Natural killer cell (primary cell): Measurements from ENCODE around the gene NACA. TPM values are rescaled to one million over a fixed set of nuclear protein-coding genes. Genes with fewer than 3 reads are reported as not detected.
A peak's percentile ranks its signal among the peaks of the same experiment; 100 is the strongest.
"Not testable (repeated sequence)": the region's sequence is repeated elsewhere in the genome, so short reads cannot be mapped to it uniquely, and the experiment has no call there.

ENCODE experiments used
- ATAC-seq, 3 donors: fragments of 150-1000 bp in 2 of 3; fragments of 200-7000 bp in 1 of 3; cut with Tn5 transposase; 1 replicate in 1 of 3; 2 replicates in 2 of 3; pipeline ENCODE4 v1.10.0; 2021; ENCODE audit warnings: mild to moderate bottlenecking in 2 of 3, moderate library complexity in 2 of 3
- DNase-seq, 2 donors: peaks; one replicate each; pipeline versions ENCODE4 v3.0.0 to v3.0.0-alpha.2; 2013 to 2021; ENCODE audit warnings: mixed read lengths in 1 of 2
- H3K27ac ChIP-seq: one replicate; pipeline ENCODE4 v1.5.1; 2013; ENCODE audit warnings: mild to moderate bottlenecking, low read length
- H3K27me3 ChIP-seq: one replicate; pipeline ENCODE4 v1.6.1; 2013; ENCODE audit warnings: low read length; ENCODE audit not compliant: control insufficient read depth, insufficient read depth
- H3K36me3 ChIP-seq: one replicate; pipeline ENCODE4 v1.6.1; 2013; ENCODE audit warnings: low read length; ENCODE audit not compliant: control insufficient read depth, insufficient read depth
- H3K4me1 ChIP-seq: one replicate; pipeline ENCODE4 v1.6.1; 2013; ENCODE audit warnings: low read length; ENCODE audit not compliant: control insufficient read depth, insufficient read depth
- H3K4me3 ChIP-seq: one replicate; pipeline ENCODE4 v1.5.1; 2013; ENCODE audit warnings: low read length
- H3K9me3 ChIP-seq: one replicate; pipeline ENCODE4 v1.6.1; 2013; ENCODE audit warnings: low read length; ENCODE audit not compliant: control insufficient read depth, insufficient read depth
- H3K27ac Mint-ChIP-seq, 2 donors: one replicate each; pipeline ENCODE4 v1.8.0; 2022; ENCODE audit warnings: mild to moderate bottlenecking in 2 of 2, mixed read lengths in 2 of 2, moderate library complexity in 1 of 2
- H3K27me3 Mint-ChIP-seq, 2 donors: one replicate each; pipeline ENCODE4 v1.8.0; 2022; ENCODE audit warnings: low read depth in 2 of 2, mixed read lengths in 2 of 2
- H3K36me3 Mint-ChIP-seq: one replicate; pipeline ENCODE4 v1.8.0; 2022; ENCODE audit warnings: mixed read lengths
- H3K4me1 Mint-ChIP-seq, 2 donors: one replicate each; pipeline ENCODE4 v1.8.0; 2022; ENCODE audit warnings: mixed read lengths in 2 of 2
- H3K4me3 Mint-ChIP-seq: one replicate; pipeline ENCODE4 v1.8.0; 2022; ENCODE audit warnings: mild to moderate bottlenecking, moderate library complexity, mixed read lengths
- H3K9me3 Mint-ChIP-seq, 2 donors: one replicate each; pipeline ENCODE4 v1.8.0; 2022; ENCODE audit warnings: mixed read lengths in 2 of 2
- WGBS: methylation state at CpG from one replicate; pipeline ENCODE4 v1.1.7; 2013; ENCODE audit warnings: missing lambda C conversion rate; ENCODE audit not compliant: insufficient coverage; 5-methylcytosine and 5-hydroxymethylcytosine counted together
- intact Hi-C: fragments of 100-400 bp; cut with micrococcal nuclease; formaldehyde crosslinking; loops from one replicate; pipeline ENCODE4 v1.14.2; 2022
- total RNA-seq, 4 donors: library from RNA; stranded (reverse); fragments of 120-200 nt in 1 of 4; gene quantifications; one replicate each; pipeline versions ENCODE4 v1.2.3 to v1.2.4, GENCODE V29; 2013 to 2022
- TF ChIP-seq, protein P1 (sequence below): fragments of 200-600 bp; IDR thresholded peaks from one replicate; pipeline ENCODE4 v1.8.0; 2022; ENCODE audit warnings: antibody characterized with exemption

The NACA gene
- total RNA-seq, 3 donors from 2014 or later (not counting 1 experiment from before 2014, with no cell fraction given) = 644 to 785 (median 695) TPM

DNA sequence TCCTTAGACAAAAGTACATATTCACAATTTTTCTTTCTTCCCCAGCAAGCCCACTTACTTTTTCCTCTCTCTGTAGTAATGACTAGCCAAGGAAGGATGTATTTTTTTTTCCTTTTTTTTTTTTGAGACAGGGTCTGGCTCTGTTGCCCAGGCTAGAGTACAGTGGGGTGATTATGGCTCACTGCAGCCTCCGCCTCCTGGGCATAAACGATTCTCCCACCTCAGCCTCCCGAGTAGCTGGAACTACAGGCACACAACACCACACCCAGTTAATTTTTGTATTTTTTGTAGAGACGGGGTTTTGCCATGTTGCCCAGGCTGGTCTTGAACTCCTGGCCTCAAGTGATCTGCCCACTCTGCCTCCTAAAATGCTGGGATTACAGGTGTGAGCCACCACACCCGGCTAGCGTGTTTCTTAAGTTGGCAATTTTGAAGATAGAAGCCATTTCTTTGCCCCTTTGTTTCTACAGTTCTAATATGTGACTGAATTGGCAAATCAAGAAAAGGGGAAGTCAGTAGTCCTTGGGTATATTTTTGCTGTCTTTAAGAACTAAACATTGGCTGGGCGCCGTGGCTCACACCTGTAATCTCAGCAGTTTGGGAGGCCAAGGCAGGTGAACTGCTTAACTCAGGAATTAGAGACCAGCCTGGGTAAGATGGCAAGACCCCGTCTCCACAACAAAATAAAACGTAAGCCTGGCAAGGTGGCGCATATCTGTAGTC, 3.2 kb upstream of the NACA start:
- no peak for DNase-seq
- Histone ChIP-seq H3K4me3 (no peak overlapping the region), H3K9me3 (no peaks in the 10 kb centered on the region), H3K27me3 (no peaks in the 10 kb centered on the region), H3K4me1 (peaks cover 18% of the 10 kb centered on the region), H3K27ac (no peak overlapping the region), H3K36me3 (peaks cover 14% of the 10 kb centered on the region)
- H3K36me3 Mint-ChIP-seq = peaks cover 7% of the 10 kb centered on the region
- TF ChIP-seq, protein P1, sequence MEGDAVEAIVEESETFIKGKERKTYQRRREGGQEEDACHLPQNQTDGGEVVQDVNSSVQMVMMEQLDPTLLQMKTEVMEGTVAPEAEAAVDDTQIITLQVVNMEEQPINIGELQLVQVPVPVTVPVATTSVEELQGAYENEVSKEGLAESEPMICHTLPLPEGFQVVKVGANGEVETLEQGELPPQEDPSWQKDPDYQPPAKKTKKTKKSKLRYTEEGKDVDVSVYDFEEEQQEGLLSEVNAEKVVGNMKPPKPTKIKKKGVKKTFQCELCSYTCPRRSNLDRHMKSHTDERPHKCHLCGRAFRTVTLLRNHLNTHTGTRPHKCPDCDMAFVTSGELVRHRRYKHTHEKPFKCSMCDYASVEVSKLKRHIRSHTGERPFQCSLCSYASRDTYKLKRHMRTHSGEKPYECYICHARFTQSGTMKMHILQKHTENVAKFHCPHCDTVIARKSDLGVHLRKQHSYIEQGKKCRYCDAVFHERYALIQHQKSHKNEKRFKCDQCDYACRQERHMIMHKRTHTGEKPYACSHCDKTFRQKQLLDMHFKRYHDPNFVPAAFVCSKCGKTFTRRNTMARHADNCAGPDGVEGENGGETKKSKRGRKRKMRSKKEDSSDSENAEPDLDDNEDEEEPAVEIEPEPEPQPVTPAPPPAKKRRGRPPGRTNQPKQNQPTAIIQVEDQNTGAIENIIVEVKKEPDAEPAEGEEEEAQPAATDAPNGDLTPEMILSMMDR = no peak
- H3K27ac Mint-ChIP-seq = no peak overlapping the region
- peaks cover 28 to 29% of the 10 kb centered on the region in 2 donors for H3K4me1 Mint-ChIP-seq
- no peak overlapping the region for H3K4me3 Mint-ChIP-seq
- no peaks in the 10 kb centered on the region for H3K27me3 Mint-ChIP-seq
- WGBS = 95% methylated on average over 9 of the region's 11 CpGs
- intact Hi-C loops = no loop called here
- no peak for ATAC-seq
- no peaks in the 10 kb centered on the region for H3K9me3 Mint-ChIP-seq

DNA sequence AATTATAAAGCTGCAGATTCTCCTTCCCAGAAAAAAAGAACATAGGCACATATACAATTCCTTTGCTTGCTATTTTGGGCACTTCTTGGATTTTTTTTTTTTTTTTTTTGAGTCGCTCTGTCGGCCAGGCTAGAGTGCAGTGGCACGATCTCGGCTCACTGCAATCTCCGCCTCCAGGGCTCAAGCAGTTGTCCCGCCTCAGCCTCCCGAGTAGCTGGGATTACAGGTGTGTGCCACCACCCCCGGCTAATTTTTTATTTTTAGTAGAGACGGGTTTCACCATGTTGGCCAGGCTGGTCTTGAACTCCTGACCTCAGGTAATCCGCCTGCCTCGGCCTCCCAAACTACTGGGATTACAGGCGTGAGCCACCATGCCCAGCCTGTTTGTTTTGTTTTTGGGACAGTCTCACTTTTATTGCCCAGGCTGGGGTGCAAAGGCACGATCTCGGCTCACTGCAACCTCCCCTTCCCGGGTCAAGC, 1.1 kb upstream of the NACA start:
- H3K27me3 Mint-ChIP-seq, DNase-seq, H3K9me3 Mint-ChIP-seq, H3K27me3 ChIP-seq, H3K4me3 ChIP-seq, intact Hi-C loops, ATAC-seq, H3K36me3 Mint-ChIP-seq, H3K9me3 ChIP-seq: not testable (repeated sequence)
- peaks cover 27% of the 10 kb centered on the region for H3K4me1 ChIP-seq
- peak overlapping the region; percentile 99 for H3K4me3 Mint-ChIP-seq
- H3K36me3 ChIP-seq = peaks cover 27% of the 10 kb centered on the region
- peak overlapping the region; percentile 98 for H3K27ac Mint-ChIP-seq
- 97% methylated on average over 15 of the region's 15 CpGs for WGBS
- peak overlapping the region; percentile 98 for H3K27ac ChIP-seq
- peaks cover 47 to 49% of the 10 kb centered on the region in 2 donors for H3K4me1 Mint-ChIP-seq

DNA sequence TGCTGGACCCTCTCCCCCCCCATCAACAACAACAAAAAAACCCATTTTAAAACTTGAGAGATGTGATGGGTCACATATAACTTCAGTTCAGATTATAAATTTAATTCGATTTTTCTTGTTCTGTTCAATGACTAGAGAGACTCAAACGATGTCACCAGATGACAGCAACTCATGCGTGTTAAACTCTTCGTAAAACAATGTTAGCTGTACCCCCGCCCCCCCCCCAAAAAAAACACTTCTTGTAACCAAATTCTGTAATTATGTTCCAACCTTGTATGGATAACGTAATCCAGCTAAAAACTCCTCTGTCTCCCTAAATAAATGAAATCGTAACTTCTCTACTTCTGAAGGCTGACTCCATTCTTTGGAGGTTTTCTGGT, 614 bp upstream of the NACA start:
- H3K4me3 ChIP-seq = peak overlapping the region; percentile 99
- 41% methylated on average over 7 of the region's 7 CpGs for WGBS
- peak overlapping the region; percentile 98 for H3K27ac Mint-ChIP-seq
- peak overlapping the region; percentile 99 for H3K4me3 Mint-ChIP-seq
- peaks cover 52 to 54% of the 10 kb centered on the region in 2 donors for H3K4me1 Mint-ChIP-seq
- no peak for ATAC-seq
- TF ChIP-seq, protein P1 = no peak
- H3K27me3 Mint-ChIP-seq = no peaks in the 10 kb centered on the region
- H3K27me3 ChIP-seq = no peaks in the 10 kb centered on the region
- H3K9me3 ChIP-seq = no peaks in the 10 kb centered on the region
- H3K36me3 Mint-ChIP-seq = peaks cover 7% of the 10 kb centered on the region
- no peaks in the 10 kb centered on the region for H3K9me3 Mint-ChIP-seq
- no peak for DNase-seq
- peaks cover 28% of the 10 kb centered on the region for H3K36me3 ChIP-seq
- peak overlapping the region; percentile 98 for H3K27ac ChIP-seq
- peaks cover 32% of the 10 kb centered on the region for H3K4me1 ChIP-seq
- intact Hi-C loops = loop anchor here (1.0 kb wide), 3 partner anchors 27 to 79 kb away; partner anchors contain the start of genes PRIM1 and PTGES3

DNA sequence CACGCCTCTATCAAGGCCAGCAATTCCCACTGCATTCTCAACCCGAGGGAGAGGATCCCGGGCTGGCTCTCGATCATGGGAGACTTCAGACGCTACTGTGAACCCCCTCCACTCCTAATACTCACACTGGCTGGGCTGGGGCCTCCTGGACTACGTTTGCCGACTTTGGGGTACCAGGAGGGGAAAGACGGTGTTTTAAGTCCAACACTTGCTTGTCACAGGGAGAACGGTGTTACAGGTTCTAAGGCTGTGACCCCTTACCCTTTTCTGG, 463 bp downstream of the NACA start:
- peak overlapping the region; percentile 98 for H3K27ac ChIP-seq
- DNase-seq = no peak
- TF ChIP-seq, protein P1 = no peak
- H3K9me3 ChIP-seq = no peaks in the 10 kb centered on the region
- H3K27me3 ChIP-seq = no peaks in the 10 kb centered on the region
- H3K36me3 Mint-ChIP-seq = peaks cover 9% of the 10 kb centered on the region
- H3K4me3 Mint-ChIP-seq = peak overlapping the region; percentile 99
- 0% methylated on average over 9 of the region's 9 CpGs for WGBS
- peak overlapping the region; percentile 98 for H3K27ac Mint-ChIP-seq
- peaks cover 63 to 65% of the 10 kb centered on the region in 2 donors for H3K4me1 Mint-ChIP-seq
- no peak for ATAC-seq
- intact Hi-C loops = no loop called here
- no peaks in the 10 kb centered on the region for H3K27me3 Mint-ChIP-seq
- H3K4me3 ChIP-seq = peak overlapping the region; percentile 99
- H3K9me3 Mint-ChIP-seq = no peaks in the 10 kb centered on the region
- H3K36me3 ChIP-seq = peaks cover 39% of the 10 kb centered on the region
- H3K4me1 ChIP-seq = peaks cover 43% of the 10 kb centered on the region
